Stimulated activated CD4-positive, alpha-beta T cell treated with anti-CD3 and anti-CD28 coated beads, TNF-alpha, amount 100 ng/mL, for 48 hours (primary cell): ENCODE data around the gene CACNA1C.

ENCODE experiments used
- DNase-seq, 3 donors: peaks; one replicate each; pipeline ENCODE4 v3.0.0-alpha.2; 2020; ENCODE audit warnings: low read depth in 3 of 3

Gene CACNA1C

DNA sequence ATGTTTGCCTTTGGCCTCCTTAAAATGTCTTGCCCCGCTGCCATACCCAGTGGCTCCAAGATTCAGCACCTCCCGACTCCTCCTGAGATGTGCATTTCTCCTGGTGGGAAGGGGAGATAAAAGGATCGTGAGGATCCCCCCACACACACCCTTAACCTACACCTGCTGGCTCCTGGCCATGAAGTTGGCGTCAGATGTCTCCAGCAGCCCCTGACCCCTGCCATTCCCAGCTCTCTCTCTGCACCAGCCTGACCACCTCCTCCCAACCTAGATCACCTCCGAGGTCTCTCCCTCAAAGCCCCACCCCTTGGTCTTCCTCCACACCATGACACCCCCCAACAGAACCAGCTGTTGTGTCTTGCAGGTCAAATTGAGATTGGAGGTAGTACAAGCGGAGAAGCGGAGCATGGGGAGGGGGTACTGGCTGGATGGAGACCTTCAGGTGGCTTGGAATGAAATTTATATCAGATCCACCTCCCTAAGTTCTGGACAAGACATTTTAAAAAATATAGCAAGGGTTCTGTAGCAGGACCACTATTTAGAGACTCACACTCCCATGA is 590.9 kb downstream of the CACNA1C start:
- DNase-seq: no peak

DNA sequence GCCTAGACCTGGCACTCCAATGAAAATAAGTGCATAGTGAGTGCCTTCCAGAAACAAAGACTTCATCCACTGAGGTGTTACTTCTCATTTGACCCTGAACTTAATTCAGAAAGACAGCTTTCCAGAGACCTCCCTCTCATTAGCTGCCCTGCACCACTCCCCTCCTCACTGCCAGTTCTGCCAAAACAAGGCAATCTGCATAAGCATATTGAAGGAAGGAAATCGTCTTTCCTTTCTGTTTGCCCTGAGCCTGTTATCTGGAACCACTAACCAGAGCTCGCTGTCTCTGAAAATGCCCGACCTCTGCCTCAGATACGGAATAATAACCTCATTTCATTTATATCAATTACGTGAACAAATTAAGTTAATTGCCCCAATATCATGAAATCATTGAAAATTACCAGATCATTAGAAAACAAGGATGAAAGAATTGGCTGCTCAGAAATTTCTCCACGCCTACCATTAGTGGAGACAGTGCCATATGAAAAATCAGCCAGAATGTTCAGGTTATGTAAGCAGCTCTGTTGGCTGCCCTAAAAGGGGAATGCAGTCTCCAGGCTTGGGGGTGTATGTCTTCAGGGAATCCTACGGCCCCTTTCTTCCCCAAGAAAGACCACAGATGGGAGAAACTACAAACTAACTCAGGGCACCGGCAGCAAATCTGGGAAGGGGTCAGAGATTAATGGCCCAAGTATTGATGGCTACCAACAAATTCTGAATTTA is 592.1 kb downstream of the CACNA1C start:
- DNase-seq: no peak

DNA sequence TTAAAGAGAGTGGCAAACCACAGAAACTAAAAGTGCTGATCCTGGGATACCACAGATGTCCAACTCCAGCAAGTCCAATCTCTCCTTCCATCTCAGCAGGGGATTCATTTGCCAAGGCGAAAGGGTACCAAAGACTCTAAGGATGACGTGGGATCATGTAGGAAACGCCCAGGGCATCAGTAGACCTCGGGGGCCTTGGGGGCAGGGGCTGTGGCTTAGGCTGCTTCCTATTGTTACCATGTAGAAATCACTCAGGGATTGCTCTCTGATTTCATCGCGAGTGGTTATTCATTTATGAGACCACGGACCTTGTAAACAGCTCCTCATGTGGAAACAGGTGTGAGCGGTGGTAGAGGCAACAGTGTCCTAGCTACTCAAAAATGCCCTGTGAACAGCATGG is 592.7 kb downstream of the CACNA1C start:
- no peak for DNase-seq

DNA sequence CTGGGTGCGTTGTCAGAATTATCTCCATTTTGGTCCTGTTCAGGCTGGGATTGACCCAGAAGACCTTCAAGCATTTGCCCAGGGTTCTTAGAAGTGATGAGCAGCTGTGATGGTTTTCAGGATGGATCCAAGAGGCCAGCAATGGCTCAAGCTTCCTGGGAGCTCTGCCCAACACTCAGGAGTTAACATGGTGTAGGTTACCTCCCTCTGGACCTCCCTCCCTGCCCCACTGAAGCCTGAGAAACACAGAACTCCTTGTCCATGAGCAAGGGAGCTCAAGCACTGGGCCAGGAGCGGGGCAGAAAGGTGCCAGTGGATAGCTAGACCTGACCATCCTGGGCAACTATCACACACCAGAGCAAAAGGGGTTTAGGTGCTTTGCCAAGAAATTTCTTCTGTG is 593.6 kb downstream of the CACNA1C start:
- no peak for DNase-seq

DNA sequence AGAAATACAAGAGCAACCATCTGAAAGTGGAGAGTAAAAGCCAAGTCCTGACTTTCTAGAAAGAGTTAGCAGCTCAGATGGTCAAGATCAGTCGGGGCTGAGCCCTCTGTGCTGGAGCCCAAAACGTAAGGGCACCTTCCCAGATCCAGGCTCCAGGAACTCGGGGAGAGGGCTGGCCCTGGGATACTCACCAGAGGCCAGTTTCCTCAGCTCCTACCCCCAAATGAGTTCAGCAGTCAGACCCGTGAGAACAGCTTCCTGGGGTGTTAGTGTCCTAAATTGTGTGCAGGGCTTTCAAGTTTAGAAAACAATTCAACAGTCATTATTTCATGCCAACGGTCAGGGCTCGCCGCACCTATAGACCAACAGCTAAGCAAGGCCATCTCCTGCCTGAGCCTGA is 594.4 kb downstream of the CACNA1C start:
- DNase-seq: no peak

DNA sequence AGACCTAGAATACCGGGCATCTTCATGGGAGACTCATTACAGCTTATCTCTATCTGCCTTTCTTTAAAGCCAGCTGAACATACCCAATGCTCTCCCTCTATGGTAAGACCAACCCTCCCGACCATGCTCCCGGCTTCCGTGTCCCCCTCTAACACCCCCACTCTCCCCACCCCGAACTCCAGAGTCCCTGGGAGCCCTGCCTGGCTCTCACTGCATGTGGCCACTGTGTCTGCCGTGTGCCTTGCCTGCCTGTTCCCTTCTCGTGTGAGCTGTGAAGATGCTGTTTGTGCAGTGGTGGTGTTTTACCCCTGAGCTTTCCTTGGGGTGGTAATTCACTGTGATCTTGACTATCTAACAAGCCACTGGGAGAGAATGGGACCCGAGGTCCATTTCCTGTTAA is 595.6 kb downstream of the CACNA1C start:
- no peak for DNase-seq

DNA sequence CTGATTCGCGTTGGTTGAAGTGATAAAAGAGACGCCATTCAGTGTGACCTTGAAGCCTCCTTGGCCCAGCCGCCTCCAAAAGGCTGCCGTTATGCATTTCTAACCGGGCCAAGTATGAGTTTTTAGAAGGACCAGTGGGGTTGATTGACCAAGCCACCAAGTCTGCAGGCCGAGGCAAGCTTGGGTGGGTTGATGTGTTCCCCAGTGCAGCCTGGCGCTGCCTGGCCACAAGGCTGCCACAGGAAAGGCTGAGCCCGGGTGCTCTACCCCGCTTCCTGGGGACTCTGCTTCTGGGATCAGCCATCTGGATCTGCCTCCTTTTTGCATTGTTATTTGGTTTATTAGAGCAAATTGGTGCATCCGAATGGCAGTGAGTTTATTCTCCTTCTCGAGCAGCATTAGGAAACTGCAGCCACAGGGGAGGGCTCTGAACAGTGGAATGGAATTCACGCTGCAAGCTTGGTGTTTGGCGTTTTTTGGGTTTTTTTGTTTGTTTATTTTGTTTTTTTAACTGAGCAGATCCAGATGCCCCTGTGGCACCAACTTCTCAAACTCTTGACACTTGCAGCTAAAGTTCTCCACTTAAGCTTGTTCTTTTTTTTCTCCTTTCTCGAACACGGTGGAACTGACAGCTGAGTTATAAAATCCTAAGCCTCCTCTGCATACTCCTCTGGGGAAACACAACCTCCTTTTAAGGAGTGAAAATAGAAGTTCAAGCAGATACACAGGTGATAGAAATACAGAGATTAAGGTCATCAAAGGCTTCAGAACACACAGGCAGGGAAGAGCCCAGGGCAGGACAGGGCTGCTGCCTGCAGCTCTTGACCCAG is 596.6 kb downstream of the CACNA1C start:
- no peak for DNase-seq

DNA sequence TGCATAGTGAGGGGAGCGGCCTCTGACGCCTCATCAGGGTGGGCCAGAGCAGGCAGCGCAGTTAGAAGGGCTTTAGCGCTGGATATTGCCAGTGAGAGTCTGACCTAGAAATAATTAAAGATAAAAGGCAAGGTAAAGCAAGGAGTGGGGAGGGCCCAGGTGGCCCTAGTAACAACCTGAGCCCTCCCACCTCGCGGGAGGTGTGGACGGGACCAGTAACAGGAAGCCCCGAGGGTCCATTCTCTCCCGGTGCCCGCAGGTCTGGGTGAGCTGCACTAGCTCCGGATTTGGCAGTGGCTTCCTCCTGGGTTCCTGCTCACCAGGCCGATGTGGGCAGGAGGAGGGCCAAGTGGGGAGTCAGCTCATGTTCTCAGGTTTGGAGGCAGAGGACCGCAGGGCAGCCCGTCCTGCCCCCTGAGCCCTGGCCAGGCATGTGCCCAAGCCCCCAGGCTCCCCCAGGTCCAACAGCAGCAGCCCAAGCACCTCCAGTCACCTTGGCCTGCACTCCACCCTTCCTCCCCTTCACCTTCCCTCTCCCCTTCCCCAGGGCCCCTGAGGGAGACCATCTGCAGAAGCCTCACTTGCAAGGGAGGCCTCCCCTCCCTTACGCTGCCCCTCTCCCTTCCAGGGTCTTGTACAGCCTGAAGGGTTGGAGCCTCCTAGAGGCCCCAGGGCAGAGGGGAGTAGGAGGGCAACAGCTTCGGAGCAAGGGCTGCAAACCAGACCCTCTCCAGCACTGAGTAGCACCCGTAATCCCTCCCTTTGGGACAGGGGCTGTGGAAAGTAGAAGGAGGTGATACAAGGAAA is 597.7 kb downstream of the CACNA1C start:
- no peak for DNase-seq

DNA sequence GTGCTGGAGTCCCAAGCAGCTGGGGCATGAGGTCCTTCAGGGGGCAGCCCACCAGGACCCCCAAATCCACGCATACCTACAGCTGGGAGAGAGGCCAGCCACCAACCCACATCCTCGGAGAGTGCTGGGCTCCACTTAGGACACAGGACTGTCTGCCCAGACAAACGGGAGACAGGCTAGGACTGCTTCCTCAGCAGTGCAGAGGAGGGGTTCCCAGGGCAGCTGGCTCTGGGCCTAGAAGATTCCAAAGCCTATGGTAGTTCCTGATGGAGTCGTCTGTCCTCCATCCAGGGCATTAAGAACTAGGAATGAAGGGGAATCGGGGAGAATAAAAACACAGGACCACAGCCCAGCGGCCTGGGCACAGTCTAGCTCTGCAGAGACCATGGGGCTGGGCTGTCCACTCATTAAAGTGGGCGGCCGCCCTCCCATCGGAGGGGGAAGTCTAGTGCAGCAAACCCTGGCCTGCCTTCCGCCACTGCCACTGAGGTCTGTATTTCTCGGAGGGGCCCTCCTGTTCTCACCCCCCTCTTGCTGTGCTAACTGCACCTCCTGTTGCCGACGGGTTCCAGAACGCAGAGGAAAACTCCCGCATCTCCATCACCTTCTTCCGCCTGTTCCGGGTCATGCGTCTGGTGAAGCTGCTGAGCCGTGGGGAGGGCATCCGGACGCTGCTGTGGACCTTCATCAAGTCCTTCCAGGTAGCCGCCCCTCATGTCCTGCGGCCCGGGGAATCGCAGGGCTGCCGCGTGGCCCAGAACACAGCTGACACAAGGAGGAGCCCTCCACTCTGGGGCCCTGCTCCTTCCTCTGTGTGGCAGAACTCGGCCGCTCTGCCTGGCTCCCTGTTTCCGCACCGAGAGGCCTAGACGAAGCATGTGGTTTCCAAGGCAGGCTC is 598.5 kb downstream of the CACNA1C start:
- no peak for DNase-seq

DNA sequence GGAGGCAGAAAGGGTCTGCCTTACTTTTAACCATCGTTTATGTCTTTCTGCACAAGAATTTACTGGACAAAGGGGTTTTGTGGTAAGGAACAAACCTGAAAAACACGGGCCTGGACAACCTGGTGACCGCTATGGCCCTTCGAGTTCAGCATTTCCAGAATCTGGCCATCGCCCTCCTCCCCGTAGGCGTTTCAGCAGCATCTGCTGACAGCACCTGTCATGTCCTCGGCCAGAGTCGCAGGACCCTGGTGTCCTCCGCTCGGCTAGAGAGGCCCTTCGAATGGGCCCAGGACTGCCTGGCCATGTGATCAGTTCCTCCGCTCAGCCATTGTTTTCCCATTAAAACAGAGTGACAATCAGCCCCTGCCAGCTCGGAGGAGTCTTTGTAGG is 599.2 kb downstream of the CACNA1C start:
- no peak for DNase-seq

DNA sequence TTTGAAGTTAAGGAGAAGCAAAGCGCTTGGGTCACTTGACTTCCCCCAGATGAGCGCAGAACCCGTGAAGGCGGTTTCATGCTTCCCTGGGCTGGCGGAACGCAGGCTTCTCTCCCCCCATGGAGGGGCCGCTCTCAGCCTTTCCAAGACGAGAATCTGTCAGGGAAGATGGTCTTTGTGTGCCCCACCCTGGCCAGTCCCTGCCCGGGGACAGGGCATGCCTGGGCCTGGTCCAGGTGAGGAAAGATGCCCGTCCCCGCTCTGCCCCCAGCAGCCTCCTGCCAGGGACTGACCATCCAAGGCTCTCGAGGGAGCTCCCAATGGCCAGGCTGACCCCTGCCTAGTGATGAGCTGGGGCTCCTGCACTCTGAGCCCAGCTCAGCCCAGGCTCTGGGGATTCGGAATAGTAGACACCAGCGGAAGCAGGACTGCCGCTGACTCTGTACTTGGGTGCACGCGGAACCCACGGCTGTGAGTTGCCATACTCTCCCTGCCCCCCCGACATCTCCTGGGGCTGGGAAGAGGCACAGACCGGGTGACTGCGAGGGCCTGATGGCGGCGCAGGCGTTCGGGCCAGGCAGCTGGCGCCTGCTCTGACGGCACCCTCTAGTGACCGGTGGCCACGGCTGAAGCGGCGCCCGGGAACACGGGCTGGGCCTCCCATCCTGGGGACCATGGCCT is 599.8 kb downstream of the CACNA1C start:
- DNase-seq: no peak

DNA sequence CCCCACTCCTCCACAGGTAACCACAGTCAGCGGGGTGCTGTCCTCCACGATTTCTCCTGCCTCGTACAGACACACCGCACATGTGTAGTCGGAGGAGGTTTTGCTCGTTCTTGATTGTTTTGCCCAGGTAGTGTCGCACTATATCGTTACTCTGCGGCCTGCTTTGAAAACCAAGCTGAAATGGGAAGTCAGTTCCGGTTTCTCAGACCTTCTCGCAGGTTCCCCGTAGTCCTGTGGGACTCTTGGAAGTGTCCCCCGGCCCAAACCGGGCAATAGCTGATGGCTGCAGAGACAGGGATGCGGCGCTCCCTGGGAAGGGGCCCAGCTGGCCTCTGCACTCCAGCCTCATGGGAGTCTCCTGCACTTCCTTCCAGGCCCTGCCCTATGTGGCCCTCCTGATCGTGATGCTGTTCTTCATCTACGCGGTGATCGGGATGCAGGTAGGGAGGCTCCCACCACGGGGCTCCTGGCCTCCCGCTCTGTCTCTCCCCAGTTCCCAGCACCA is 600.7 kb downstream of the CACNA1C start:
- no peak for DNase-seq

DNA sequence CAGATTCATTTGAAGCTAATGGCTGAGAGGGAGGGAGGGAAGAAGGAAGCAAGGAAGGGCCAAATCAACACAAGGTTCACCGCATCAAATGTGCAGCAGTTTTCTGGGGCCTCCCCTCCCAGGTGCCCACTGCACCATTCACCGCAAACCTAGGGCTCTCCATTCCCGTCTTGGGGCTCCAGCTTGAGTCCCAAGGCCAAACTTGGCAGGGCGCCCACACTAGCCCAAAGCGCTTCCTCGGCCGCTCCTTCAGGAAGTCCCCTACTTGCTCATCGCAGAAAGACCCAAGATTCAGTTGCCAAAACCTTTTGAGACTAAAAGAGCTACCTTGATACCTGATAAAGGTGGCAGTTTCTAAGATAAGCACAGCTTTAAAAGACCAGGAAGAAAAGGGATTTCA is 601.5 kb downstream of the CACNA1C start:
- DNase-seq: no peak

DNA sequence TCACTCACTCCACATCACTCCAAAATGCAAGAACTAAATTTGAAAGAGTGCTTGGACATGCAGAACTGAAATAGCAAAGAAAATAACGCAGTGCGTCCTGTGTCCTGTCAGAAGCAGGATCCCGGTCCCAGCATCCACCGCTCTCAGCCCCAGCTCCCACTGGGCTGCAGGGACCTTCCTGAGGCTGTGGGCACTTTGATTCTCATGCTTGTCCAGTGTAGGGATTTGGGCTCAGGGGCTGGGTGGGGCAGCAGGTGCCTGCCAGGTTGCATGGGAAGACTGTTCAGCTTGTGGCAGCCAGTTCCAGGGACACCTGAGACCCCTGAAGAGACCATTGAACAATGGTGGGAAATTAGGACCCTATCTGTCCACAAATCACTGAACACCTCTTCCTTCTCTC is 602.0 kb downstream of the CACNA1C start:
- DNase-seq: no peak

DNA sequence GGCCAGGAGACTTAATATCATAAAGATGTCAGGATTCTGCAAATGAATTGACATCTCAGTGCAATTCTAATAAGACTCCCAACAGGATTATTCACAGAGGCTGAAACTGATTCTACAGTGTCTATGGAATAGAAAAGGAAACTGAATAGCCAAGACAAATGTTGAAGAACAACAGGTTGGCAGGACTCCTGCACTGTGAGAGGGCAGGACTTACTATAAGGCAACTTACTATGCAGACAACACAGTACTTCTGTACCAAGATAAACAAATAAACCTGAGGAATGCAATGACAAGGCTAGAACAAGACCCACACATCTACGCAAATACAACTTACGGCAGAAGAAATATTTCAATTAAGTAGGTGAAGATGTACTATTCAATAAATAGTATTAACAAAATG is 609.7 kb downstream of the CACNA1C start:
- DNase-seq: no peak

DNA sequence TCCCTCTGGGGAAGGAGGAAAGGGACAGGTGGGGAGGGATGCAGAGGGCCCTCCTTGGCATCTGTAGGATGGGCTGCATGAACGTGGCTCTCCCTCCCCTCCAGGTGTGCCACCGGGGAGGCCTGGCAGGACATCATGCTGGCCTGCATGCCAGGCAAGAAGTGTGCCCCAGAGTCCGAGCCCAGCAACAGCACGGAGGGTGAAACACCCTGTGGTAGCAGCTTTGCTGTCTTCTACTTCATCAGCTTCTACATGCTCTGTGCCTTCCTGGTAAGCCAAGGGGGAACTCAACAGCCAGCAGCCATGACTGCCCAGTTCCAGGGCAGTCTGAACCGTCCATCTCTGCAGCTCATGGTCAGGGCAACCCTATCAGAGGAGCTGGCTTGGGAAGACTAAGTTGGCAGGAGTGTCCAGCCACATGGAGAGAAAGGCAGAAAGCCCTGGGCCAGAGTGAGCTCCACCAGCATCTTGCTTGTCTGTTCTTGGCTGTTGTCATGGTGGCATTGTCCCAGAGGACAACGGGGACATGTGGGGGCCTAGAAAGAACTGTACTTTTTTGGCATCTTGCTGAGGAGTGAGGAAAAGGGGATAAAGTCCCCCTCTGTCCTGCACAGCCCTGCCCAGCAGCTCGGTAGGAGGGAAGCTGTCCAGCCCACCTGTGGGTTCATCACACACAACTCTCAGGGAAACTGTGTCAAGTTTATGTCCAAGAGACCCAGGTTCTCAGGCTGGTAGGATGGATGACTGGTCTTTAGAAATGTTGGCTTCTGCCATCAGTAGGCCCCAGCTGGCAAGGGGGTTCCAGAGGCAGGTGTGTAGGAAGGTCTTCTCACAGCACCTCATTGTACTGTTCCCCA is 612.2 kb downstream of the CACNA1C start:
- DNase-seq: no peak

DNA sequence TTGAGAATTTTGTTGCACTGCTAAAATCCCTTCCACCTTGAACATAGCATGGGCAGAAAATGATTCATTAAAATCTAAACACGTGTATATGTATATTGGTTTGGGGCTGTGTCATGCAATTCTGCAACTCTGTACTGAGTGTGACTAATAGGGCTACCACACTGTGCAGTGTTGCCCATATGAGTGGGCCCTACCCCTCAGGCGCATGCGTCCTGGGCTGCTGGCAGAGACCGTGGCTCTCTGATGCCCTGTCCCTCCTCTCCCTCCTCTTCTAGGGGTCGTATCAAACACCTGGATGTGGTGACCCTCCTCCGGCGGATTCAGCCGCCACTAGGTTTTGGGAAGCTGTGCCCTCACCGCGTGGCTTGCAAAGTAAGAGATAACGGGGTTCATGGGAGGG is 613.6 kb downstream of the CACNA1C start:
- no peak for DNase-seq

DNA sequence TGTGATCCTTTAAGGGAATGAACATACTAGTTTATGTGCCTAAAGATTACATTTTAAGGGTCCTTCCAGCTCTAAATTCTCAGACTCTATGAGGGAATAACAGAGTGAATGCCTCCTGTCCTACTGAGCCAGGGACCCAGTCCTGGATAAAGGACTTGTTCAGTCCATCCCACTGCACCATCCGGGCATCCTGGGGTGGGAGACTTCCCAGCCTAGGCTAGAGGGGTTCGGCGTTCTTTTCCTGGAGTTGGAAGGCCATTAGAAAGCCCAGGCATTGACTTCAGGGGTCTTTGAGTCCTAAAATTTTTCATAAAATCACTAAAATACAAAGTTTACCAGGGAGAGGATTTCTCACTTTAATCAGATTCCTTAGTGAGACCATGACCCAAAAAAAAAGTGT is 614.1 kb downstream of the CACNA1C start:
- no peak for DNase-seq

DNA sequence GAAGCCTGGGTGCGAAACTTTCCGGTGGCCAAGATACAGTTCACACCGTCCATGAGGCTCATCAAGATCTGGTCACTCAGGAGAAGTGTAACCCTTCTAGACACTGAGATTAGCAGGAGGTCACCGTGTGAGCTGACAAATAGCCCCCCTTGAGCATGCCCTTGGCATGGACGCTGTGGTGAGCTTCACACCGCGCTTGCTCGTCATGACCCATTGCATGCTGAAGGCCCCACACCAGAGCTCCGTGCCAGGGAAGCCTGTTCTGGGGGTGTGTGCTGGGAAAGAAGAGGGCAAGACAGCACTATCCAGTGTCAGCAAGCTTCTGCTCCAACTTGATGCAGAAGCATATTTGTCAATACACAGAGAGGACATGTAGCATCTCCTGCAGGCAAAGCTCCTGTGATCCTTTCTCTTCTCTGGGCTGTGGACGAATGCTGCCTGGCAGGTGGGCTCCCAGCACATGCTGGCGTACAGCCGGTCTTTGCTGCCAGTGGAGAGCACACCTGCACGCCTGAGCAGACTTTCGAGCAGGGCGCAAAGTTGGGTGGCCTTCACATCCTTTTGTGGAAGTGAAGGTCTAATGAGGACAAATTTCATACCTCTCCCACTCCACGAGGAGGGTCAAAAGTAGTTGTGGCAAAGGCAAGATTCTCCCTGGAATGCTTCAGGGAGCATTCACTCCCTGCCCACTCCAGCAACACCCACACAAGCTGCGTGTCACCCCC is 615.1 kb downstream of the CACNA1C start:
- no peak for DNase-seq
